Measurements from ENCODE around the gene GIT1.

- TF ChIP-seq REST (IDR thresholded peaks at IDR 0.05; ENCODE audit: low read depth, low read length) (no peak), YY1 (IDR thresholded peaks at IDR 0.05; ENCODE audit: low read depth) (no peak), SIN3A (IDR thresholded peaks at IDR 0.05; ENCODE audit: borderline replicate concordance, low read depth, low read length) (no peak), CTCF (IDR thresholded peaks at IDR 0.05) (no peak), GATA2 (CRISPR knock-in tag; IDR thresholded peaks at IDR 0.05) (no peak), POLR2AphosphoS5 (IDR thresholded peaks at IDR 0.05; ENCODE audit: low read depth, low read length) (no peak), EP300 (IDR thresholded peaks at IDR 0.05; ENCODE audit: borderline replicate concordance in 1 of 2, low read depth in 1 of 2, low read length in 1 of 2) (no peak)
Measured at GRCh38 chr17:29615492-29616299, 26.2 kb upstream of the GIT1 start.
